WTC11 (cell line): ENCODE results near the gene ANO8.

ENCODE experiments used
- ATF1 ChIP-seq: sonication (generic); formaldehyde crosslinking; IDR thresholded peaks from 2 replicates; pipeline ENCODE4 v1.8.1; 2023; ENCODE audit warnings: mild to moderate bottlenecking, moderate library complexity, missing genetic modification reagents
- ETV6 ChIP-seq: sonication (generic); formaldehyde crosslinking; IDR thresholded peaks from 2 replicates; pipeline ENCODE4 v1.8.1; 2022; ENCODE audit warnings: mild to moderate bottlenecking, missing genetic modification reagents
- HMGXB4 ChIP-seq: sonication (generic); formaldehyde crosslinking; IDR thresholded peaks from 2 replicates; pipeline ENCODE4 v1.8.1; 2023; ENCODE audit warnings: mild to moderate bottlenecking, moderate library complexity, missing genetic modification reagents
- MAX ChIP-seq: sonication (generic); formaldehyde crosslinking; IDR thresholded peaks from 2 replicates; pipeline ENCODE4 v1.8.0; 2022; ENCODE audit warnings: mild to moderate bottlenecking, missing genetic modification reagents
- RELA ChIP-seq: sonication (generic); formaldehyde crosslinking; IDR thresholded peaks from 2 replicates; pipeline ENCODE4 v1.8.1; 2022; ENCODE audit warnings: missing genetic modification reagents, mild to moderate bottlenecking, borderline replicate concordance
- TCF7 ChIP-seq: sonication (generic); formaldehyde crosslinking; IDR thresholded peaks from 2 replicates; pipeline ENCODE4 v1.8.0; 2022; ENCODE audit warnings: mild to moderate bottlenecking, low read depth, missing genetic modification reagents, moderate library complexity
- TP53 ChIP-seq: sonication (generic); formaldehyde crosslinking; IDR thresholded peaks from 2 replicates; pipeline ENCODE4 v1.8.1; 2023; ENCODE audit warnings: mild to moderate bottlenecking, missing genetic modification reagents
- ZBTB21 ChIP-seq: sonication (generic); formaldehyde crosslinking; IDR thresholded peaks from 2 replicates; pipeline ENCODE4 v1.8.1; 2023; ENCODE audit warnings: mild to moderate bottlenecking, missing genetic modification reagents, borderline replicate concordance
- ZNF416 ChIP-seq: fragments of 250-450 bp; sonication (Bioruptor Pico); IDR thresholded peaks from 2 replicates; pipeline ENCODE4 v1.9.0; 2021; ENCODE audit warnings: mild to moderate bottlenecking, inconsistent platforms
- ZNF423 ChIP-seq: fragments of 250-450 bp; sonication (Bioruptor Pico); IDR thresholded peaks from 2 replicates; pipeline ENCODE4 v2.1.2; 2022; ENCODE audit warnings: mild to moderate bottlenecking, moderate library complexity
- TF ChIP-seq, protein P1 (sequence below): fragments of 200-600 bp; IDR thresholded peaks from 2 replicates; pipeline ENCODE4 v1.8.0; 2022; ENCODE audit warnings: antibody characterized with exemption
- TF ChIP-seq, protein P2 (sequence below): sonication (generic); formaldehyde crosslinking; IDR thresholded peaks from 2 replicates; pipeline ENCODE4 v1.8.1; 2022; ENCODE audit warnings: low read depth, mild to moderate bottlenecking, moderate library complexity, missing genetic modification reagents, borderline replicate concordance

DNA sequence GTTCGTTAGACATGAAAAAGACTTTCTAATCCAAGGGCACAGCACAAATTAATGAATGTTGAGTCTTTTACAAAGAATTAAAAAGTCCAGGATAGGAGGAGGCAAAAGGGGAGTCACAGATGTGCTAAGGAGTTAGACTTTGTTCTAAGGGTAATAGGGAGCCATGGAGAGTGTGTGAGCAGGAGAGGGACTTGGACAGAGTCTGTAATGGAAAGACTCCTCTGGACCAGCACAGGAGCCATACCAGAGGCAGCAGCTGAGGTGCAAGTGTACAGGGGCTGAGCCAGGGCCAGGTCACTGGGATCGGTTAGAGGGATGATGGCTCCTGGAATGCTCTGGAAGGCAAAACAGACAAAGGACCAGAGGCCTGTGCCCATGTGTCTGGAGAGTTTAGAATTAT lies 13.2 kb upstream of the ANO8 start:
- TF ChIP-seq, protein P1, sequence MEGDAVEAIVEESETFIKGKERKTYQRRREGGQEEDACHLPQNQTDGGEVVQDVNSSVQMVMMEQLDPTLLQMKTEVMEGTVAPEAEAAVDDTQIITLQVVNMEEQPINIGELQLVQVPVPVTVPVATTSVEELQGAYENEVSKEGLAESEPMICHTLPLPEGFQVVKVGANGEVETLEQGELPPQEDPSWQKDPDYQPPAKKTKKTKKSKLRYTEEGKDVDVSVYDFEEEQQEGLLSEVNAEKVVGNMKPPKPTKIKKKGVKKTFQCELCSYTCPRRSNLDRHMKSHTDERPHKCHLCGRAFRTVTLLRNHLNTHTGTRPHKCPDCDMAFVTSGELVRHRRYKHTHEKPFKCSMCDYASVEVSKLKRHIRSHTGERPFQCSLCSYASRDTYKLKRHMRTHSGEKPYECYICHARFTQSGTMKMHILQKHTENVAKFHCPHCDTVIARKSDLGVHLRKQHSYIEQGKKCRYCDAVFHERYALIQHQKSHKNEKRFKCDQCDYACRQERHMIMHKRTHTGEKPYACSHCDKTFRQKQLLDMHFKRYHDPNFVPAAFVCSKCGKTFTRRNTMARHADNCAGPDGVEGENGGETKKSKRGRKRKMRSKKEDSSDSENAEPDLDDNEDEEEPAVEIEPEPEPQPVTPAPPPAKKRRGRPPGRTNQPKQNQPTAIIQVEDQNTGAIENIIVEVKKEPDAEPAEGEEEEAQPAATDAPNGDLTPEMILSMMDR = no peak
- TF ChIP-seq TP53 (CRISPR knock-in tag) (no peak), ZNF416 (no peak), MAX (CRISPR knock-in tag) (no peak), RELA (no peak), HMGXB4 (CRISPR knock-in tag) (no peak), ETV6 (CRISPR knock-in tag) (no peak), ATF1 (no peak), ZBTB21 (CRISPR knock-in tag) (no peak), TCF7 (no peak), ZNF423 (CRISPR knock-in tag) (no peak)
- TF ChIP-seq, protein P2, sequence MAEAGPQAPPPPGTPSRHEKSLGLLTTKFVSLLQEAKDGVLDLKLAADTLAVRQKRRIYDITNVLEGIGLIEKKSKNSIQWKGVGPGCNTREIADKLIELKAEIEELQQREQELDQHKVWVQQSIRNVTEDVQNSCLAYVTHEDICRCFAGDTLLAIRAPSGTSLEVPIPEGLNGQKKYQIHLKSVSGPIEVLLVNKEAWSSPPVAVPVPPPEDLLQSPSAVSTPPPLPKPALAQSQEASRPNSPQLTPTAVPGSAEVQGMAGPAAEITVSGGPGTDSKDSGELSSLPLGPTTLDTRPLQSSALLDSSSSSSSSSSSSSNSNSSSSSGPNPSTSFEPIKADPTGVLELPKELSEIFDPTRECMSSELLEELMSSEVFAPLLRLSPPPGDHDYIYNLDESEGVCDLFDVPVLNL (CRISPR knock-in tag) = no peak
